ENCODE results near the gene EFCC1. TPM values are rescaled to one million over a fixed set of nuclear protein-coding genes. Genes with fewer than 3 reads are reported as not detected.

The EFCC1 gene
- 10 to 100 TPM in 1 of 8 experiments, under 1 TPM in 6, not detected in 1; 0.09 to 10.5 (median 0.29) TPM for total RNA-seq

- 0 to 12% (median 6%) methylated on average over 5 to 15 of the region's 74 CpGs; no CpG with 5 or more reads in 6 of the 10 experiments for WGBS, 10 experiments
- Histone ChIP-seq H3K27ac (no peak within 1 kb of the TSS), H3K4me1 (replicated peaks in 1 of 2) (peaks cover 13 to 30% of the 10 kb centered on the region in 2 donors), H3K4me3 (peak within 1 kb of the TSS; percentile 28 to 43 (median 35))
- ATAC-seq (replicated peaks in 6 of 8), result peak; percentile 55 to 87 (median 66)
- in situ Hi-C loops (cut with MboI; ENCODE audit: low pct_unique_long_range_greater_than_20kb in 2 of 9, low sequenced_read_pairs in 9 of 9, unreplicated experiment in 9 of 9), result no loop called here
Measured at GRCh38 chr3:129001101-129001805, at the start of gene EFCC1. TSS of gene EFCC1 (plus strand) at chr3:129001304. CDS start at chr3:129001629, 325 bp downstream.

GRCh38 chr3:128956440-128956839 is 44.7 kb upstream of the EFCC1 start:
- WGBS, 10 experiments, result 74 to 100% (median 94%) methylated on average over 1 to 2 of the region's 2 CpGs; no CpG with 5 or more reads in 2 of the 10 experiments
- in situ Hi-C loops (cut with MboI; ENCODE audit: low pct_unique_long_range_greater_than_20kb in 2 of 9, low sequenced_read_pairs in 9 of 9, unreplicated experiment in 9 of 9), result loop anchor here in 3 of 9 experiments (25.0 kb wide), 1 partner anchor 281 kb away; the partner anchor contains the start of gene COPG1 (in 3 of the 3)
- no peak overlapping the region for H3K27ac ChIP-seq
- H3K4me3 ChIP-seq, result no peak overlapping the region
- no peaks in the 10 kb centered on the region for H3K4me1 ChIP-seq (replicated peaks in 1 of 2)
- ATAC-seq (replicated peaks in 6 of 8), result no peak

- no peak for ATAC-seq (replicated peaks in 6 of 8)
- in situ Hi-C loops (cut with MboI; ENCODE audit: low pct_unique_long_range_greater_than_20kb in 2 of 9, low sequenced_read_pairs in 9 of 9, unreplicated experiment in 9 of 9), result loop anchor here in 3 of 9 experiments (25.0 kb wide), 1 partner anchor 272 kb away; the partner anchor contains the start of gene COPG1 (in 3 of the 3)
- no peak overlapping the region for H3K27ac ChIP-seq
- 49 to 100% (median 82%) methylated on average over 1 to 6 of the region's 9 CpGs; no CpG with 5 or more reads in 4 of the 10 experiments for WGBS, 10 experiments
- H3K4me1 ChIP-seq (replicated peaks in 1 of 2), result no peaks in the 10 kb centered on the region
- no peak overlapping the region for H3K4me3 ChIP-seq
Measured at GRCh38 chr3:128965280-128965679, 35.8 kb upstream of the EFCC1 start.

- in situ Hi-C loops (cut with MboI; ENCODE audit: low pct_unique_long_range_greater_than_20kb in 2 of 9, low sequenced_read_pairs in 9 of 9, unreplicated experiment in 9 of 9), result loop anchor here in 3 of 9 experiments (25.0 kb wide), 1 partner anchor 271 kb away; the partner anchor contains the start of gene COPG1 (in 3 of the 3)
- WGBS, 10 experiments, result 42 to 100% (median 79%) methylated on average over 1 to 3 of the region's 3 CpGs; no CpG with 5 or more reads in 1 of the 10 experiments
- no peaks in the 10 kb centered on the region for H3K4me1 ChIP-seq (replicated peaks in 1 of 2)
- no peak overlapping the region for H3K27ac ChIP-seq
- no peak for ATAC-seq (replicated peaks in 6 of 8)
- no peak overlapping the region for H3K4me3 ChIP-seq
Measured at GRCh38 chr3:128965818-128966217, 35.3 kb upstream of the EFCC1 start.

- 60 to 93% (median 70%) methylated on average over 1 to 6 of the region's 6 CpGs for WGBS, 10 experiments
- H3K4me3 ChIP-seq, result no peak overlapping the region
- ATAC-seq (replicated peaks in 6 of 8), result no peak
- in situ Hi-C loops (cut with MboI; ENCODE audit: low pct_unique_long_range_greater_than_20kb in 2 of 9, low sequenced_read_pairs in 9 of 9, unreplicated experiment in 9 of 9), result loop anchor here in 3 of 9 experiments (25.0 kb wide), 1 partner anchor 269 kb away; the partner anchor contains the start of gene COPG1 (in 3 of the 3)
- no peak overlapping the region for H3K27ac ChIP-seq
- H3K4me1 ChIP-seq (replicated peaks in 1 of 2), result no peaks in the 10 kb centered on the region
Measured at GRCh38 chr3:128967748-128968355, 33.3 kb upstream of the EFCC1 start.

- in situ Hi-C loops (cut with MboI; ENCODE audit: low pct_unique_long_range_greater_than_20kb in 2 of 9, low sequenced_read_pairs in 9 of 9, unreplicated experiment in 9 of 9), result loop anchor here in 4 of 9 experiments (10.0 to 25.0 kb wide), 2 partner anchors 267 to 275 kb away; partner anchors contain the start of gene COPG1 (in 4 of the 4)
- Histone ChIP-seq H3K4me3 (no peak overlapping the region), H3K4me1 (replicated peaks in 1 of 2) (no peaks in the 10 kb centered on the region), H3K27ac (no peak overlapping the region)
- peak in 1 of 8 experiments; percentile 37 for ATAC-seq (replicated peaks in 6 of 8)
- WGBS, 10 experiments, result 0 to 33% (median 14%) methylated on average over 2 to 12 of the region's 12 CpGs; no CpG with 5 or more reads in 3 of the 10 experiments
Measured at GRCh38 chr3:128969993-128970739, 30.9 kb upstream of the EFCC1 start.

GRCh38 chr3:128970740-128971047 is 30.4 kb upstream of the EFCC1 start:
- in situ Hi-C loops (cut with MboI; ENCODE audit: low pct_unique_long_range_greater_than_20kb in 2 of 9, low sequenced_read_pairs in 9 of 9, unreplicated experiment in 9 of 9), result loop anchor here in 4 of 9 experiments (10.0 to 25.0 kb wide), 2 partner anchors 267 to 274 kb away; partner anchors contain the start of gene COPG1 (in 4 of the 4)
- WGBS, 10 experiments, result 0 to 100% (median 58%) methylated on average over 1 of the region's 1 CpG; no CpG with 5 or more reads in 4 of the 10 experiments

GRCh38 chr3:128971421-128972100 is 29.5 kb upstream of the EFCC1 start:
- in situ Hi-C loops (cut with MboI; ENCODE audit: low pct_unique_long_range_greater_than_20kb in 2 of 9, low sequenced_read_pairs in 9 of 9, unreplicated experiment in 9 of 9), result loop anchor here in 4 of 9 experiments (10.0 to 25.0 kb wide), 2 partner anchors 266 to 273 kb away; partner anchors contain the start of gene COPG1 (in 4 of the 4)
- no peak overlapping the region for H3K4me3 ChIP-seq
- 53 to 92% (median 78%) methylated on average over 2 to 6 of the region's 6 CpGs; no CpG with 5 or more reads in 2 of the 10 experiments for WGBS, 10 experiments
- no peaks in the 10 kb centered on the region for H3K4me1 ChIP-seq (replicated peaks in 1 of 2)
- H3K27ac ChIP-seq, result no peak overlapping the region
- ATAC-seq (replicated peaks in 6 of 8), result peak in 3 of 8 experiments; percentile 31 to 95 (median 88)

More at GRCh38 chr3:128970740-128971047, 30.4 kb upstream of the EFCC1 start:
- ATAC-seq (replicated peaks in 6 of 8), result no peak
- no peaks in the 10 kb centered on the region for H3K4me1 ChIP-seq (replicated peaks in 1 of 2)
- no peak overlapping the region for H3K27ac ChIP-seq
- H3K4me3 ChIP-seq, result no peak overlapping the region

GRCh38 chr3:128973988-128974564 is 27.0 kb upstream of the EFCC1 start:
- ATAC-seq (replicated peaks in 6 of 8), result no peak
- H3K4me3 ChIP-seq, result no peak overlapping the region
- no peaks in the 10 kb centered on the region for H3K4me1 ChIP-seq (replicated peaks in 1 of 2)
- in situ Hi-C loops (cut with MboI; ENCODE audit: low pct_unique_long_range_greater_than_20kb in 2 of 9, low sequenced_read_pairs in 9 of 9, unreplicated experiment in 9 of 9), result loop anchor here in 4 of 9 experiments (10.0 to 25.0 kb wide), 2 partner anchors 263 to 271 kb away; partner anchors contain the start of gene COPG1 (in 4 of the 4)
- WGBS, 10 experiments, result 20 to 100% (median 73%) methylated on average over 1 to 4 of the region's 5 CpGs
- no peak overlapping the region for H3K27ac ChIP-seq

- Histone ChIP-seq H3K4me1 (replicated peaks in 1 of 2) (no peaks in the 10 kb centered on the region), H3K4me3 (no peak overlapping the region), H3K27ac (no peak overlapping the region)
- in situ Hi-C loops (cut with MboI; ENCODE audit: low pct_unique_long_range_greater_than_20kb in 2 of 9, low sequenced_read_pairs in 9 of 9, unreplicated experiment in 9 of 9), result loop anchor here in 2 of 9 experiments (10.0 to 25.0 kb wide), 2 partner anchors 262 to 270 kb away; partner anchors contain the start of gene COPG1 (in 2 of the 2)
- ATAC-seq (replicated peaks in 6 of 8), result no peak
- WGBS, 10 experiments, result 13 to 100% (median 80%) methylated on average over 1 of the region's 1 CpG; no CpG with 5 or more reads in 1 of the 10 experiments
Measured at GRCh38 chr3:128975276-128975675, 25.8 kb upstream of the EFCC1 start.

- WGBS, 10 experiments, result 58 to 100% (median 73%) methylated on average over 1 to 7 of the region's 9 CpGs; no CpG with 5 or more reads in 2 of the 10 experiments
- in situ Hi-C loops (cut with MboI; ENCODE audit: low pct_unique_long_range_greater_than_20kb in 2 of 9, low sequenced_read_pairs in 9 of 9, unreplicated experiment in 9 of 9), result loop anchor here in 1 of 9 experiments (25.0 kb wide), 1 partner anchor 254 kb away; the partner anchor contains the start of gene COPG1
- ATAC-seq (replicated peaks in 6 of 8), result no peak
- H3K4me3 ChIP-seq, result no peak overlapping the region
- no peak overlapping the region for H3K27ac ChIP-seq
- H3K4me1 ChIP-seq (replicated peaks in 1 of 2), result no peaks in the 10 kb centered on the region
Measured at GRCh38 chr3:128983293-128984069, 17.6 kb upstream of the EFCC1 start.

Data from motor neuron (in vitro differentiated cells).